GM12872 (cell line): Measurements from ENCODE around the gene ARHGAP1.

Source experiments
- CTCF ChIP-seq: IDR thresholded peaks from 3 replicates; pipeline ENCODE4 v1.5.1; 2011; ENCODE audit warnings: low read depth, mild to moderate bottlenecking, low read length, moderate library complexity; ENCODE audit not compliant: insufficient read depth

Gene ARHGAP1

GRCh38 chr11:46686886-46687795 is 13.3 kb downstream of the ARHGAP1 start:
- no peak for TF ChIP-seq CTCF

- TF ChIP-seq CTCF = no peak
Observed at GRCh38 chr11:46684367-46684766, 16.1 kb downstream of the ARHGAP1 start.

- TF ChIP-seq CTCF = no peak
Observed at GRCh38 chr11:46682773-46683752, 17.4 kb downstream of the ARHGAP1 start.

GRCh38 chr11:46681814-46682213 is 18.6 kb downstream of the ARHGAP1 start:
- no peak for TF ChIP-seq CTCF

GRCh38 chr11:46680815-46681214 is 19.6 kb downstream of the ARHGAP1 start:
- TF ChIP-seq CTCF = no peak

- no peak for TF ChIP-seq CTCF
Observed at GRCh38 chr11:46680164-46680760, 20.2 kb downstream of the ARHGAP1 start.
